Activated CD8-positive, alpha-beta memory T cell treated with anti-CD3 and anti-CD28 coated beads, Interleukin-2, amount 50 U/mL, for 24 hours (primary cell): ENCODE results near the gene MYO1F.
"Not testable (repeated sequence)": the region's sequence is repeated elsewhere in the genome, so short reads cannot be mapped to it uniquely, and the experiment has no call there.

ENCODE experiments used
- DNase-seq: peaks from one replicate; pipeline ENCODE4 v3.0.0-alpha.2; 2020; ENCODE audit errors: extremely low read depth

MYO1F gene

DNA sequence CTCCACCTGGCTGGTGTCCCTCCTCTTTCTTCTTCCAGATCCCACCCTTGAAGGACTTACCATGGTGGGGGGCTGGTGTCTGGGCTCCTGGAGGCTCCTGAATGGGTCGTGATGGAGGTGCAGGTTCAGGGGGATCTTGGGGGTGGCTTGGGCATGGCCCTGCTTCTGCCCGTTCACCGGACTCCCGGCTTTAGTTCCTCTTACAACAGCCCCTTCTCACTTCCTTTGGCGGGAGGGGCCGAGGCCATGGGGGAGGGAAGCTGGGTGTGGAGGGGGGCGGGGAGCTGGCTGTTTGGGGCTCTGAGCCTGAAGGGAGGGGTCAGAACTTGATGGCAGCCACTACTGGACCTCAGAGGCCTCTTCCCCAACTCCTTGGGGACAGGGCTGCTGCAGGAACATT, at the start of gene MYO1F:
TSS of gene MYO1F (minus strand) at position 196 of the 400 bp plus-strand sequence. CDS start at position 63, 133 bp downstream.
- no peak for DNase-seq

DNA sequence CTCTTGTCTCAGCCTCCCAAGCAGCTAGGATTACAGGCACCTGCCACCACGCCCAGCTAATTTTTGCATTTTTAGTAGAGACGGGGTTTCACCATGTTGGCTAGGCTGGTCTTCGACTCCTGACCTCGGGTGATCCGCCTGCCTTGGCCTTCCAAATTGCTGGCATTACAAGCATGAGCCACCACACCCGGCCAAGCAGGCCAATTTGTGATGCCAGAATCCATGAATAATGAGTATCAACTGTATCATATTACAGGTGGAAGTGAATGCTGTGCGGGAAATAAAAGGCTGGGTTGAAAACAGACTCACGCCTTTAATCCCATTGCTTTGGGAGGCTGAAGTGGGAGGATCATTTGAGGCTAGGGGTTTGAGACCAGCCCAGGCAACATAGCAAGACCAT, 49.6 kb upstream of the MYO1F start:
- no peak for DNase-seq

DNA sequence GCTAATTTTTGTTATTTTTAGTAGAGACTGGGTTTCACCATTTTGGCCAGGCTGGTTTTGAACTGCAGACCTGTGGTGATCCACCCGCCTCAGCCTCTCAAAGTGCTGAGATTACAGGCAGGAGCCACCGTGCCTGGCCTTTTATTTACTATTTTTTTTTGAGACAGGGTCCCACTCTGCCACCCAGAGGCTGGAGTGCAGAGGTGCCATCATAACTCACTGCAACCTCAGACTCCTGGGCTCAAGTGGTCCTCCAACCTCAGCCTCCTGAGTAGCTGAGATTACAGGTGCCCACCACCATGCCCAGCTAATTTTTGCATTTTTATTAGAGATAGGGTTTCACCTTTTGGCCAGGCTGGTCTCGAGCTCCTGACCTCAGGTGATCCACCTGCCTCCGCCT, 45.6 kb upstream of the MYO1F start:
- DNase-seq: not testable (repeated sequence)

DNA sequence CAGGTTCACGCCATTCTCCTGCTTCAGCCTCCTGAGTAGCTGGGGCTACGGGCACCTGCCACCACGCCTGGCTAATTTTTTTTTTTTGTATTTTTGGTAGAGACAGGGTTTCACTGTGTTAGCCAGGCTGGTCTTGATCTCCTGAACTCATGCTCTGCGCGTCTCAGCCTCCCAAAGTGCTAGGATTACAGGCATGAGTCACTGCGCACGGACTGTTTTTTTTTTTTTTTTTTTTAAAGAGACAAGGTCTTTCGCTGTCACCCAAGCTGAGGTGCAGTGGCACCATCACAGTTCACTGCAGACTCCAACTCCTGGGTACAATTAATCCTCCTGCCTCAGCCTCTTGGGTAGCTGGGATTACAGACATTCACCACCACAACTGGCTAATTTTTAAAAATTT, 41.5 kb upstream of the MYO1F start:
- no peak for DNase-seq

- no peak for DNase-seq
Observed at GRCh38 chr19:8617984-8618383, 40.7 kb upstream of the MYO1F start.

DNA sequence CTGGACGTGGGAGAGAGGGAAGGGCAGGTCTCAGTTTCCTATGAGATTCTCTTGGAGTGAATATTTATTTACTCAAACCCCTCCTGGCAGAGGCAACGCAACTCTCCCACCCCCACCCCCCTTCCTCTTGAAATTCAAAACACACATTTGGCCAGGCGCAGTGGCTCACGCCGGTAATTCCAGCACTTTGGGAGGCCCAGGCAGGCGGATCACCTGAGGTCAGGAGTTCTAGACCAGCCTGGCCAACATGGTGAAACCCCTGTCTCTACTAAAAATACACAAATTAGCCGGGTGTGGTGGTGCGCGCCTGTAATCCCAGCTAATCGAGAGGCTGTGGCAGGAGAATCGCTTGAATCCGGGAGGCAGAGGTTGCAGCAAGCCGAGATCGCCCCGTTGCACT, 40.1 kb upstream of the MYO1F start:
- DNase-seq: not testable (repeated sequence)

- no peak for DNase-seq
Observed at GRCh38 chr19:8616861-8617260, 39.6 kb upstream of the MYO1F start.

DNA sequence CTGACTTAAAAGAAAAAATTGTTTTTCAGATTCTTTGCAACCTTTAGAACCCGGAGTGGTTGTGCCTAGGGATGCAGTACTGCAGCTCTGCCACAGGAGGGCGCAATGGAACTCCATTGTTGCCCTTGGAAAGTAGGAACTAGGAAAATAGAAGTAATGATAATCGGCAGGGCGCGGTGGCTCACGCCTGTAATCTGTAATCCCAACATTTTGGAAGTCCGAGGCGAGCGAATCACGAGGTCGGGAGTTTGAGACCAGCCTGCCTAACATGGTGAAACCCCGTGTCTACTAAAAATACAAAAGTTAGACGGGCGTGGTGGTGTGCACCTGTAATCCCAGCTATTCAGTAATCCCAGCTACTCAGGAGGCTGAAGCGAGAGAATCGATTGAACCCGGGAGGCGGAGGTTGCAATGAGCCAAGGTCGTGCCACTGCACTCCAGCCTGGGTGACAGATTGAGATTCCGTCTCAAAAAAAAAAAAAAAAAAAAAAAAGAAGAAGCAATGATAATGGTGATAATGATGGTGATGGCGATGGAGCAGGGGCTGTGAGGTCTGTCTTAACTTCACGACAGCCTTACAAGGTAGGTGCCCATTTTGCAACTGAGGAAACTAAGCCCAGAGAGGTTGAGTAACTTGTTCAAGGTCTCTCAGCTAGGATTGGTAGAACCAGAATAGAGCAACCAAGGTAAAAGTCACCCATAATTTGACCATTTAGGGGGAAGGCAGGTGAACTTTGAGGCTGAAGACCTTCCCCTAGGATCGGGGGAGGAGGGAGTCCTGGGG, 38.8 kb upstream of the MYO1F start:
- DNase-seq: no peak

- DNase-seq: no peak
Observed at GRCh38 chr19:8615024-8615423, 37.8 kb upstream of the MYO1F start.

DNA sequence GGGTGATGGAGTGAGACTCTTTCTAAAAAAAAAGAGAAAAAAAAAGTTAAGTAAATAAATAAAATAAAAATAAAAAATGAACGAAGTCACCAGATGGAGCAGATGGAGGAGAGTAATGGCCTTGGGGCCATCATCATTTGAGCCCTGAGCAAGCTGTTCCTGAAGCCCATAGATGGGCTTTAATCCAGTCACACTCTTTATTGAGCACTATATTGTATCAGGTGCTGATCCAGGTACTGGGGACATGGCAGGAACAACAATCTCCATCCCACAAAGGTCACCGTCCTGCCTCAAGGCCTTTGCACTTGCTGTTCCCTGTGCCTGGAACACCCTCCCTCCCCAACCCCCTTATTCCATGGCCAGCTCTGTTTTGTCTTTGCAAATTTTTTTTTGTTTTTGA, 37.2 kb upstream of the MYO1F start:
- no peak for DNase-seq

DNA sequence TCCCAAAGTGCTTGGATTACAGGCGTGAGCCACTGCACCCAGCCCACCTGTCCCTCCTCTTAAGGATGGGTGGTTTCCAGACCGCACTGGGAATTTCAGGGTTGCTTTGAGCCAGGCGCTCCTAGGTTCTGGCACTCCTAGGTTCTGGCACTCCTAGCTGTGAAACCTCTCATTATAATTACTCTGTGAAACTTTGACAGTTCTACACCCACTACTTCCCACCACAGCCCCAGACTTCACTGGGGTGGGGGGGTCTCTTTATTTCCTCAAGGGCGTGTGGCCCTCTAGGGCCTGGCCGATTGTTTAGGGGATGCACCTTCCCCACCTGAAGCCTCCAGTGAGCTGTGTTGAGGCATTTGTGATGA, 35.5 kb upstream of the MYO1F start:
- DNase-seq: no peak

- no peak for DNase-seq
Observed at GRCh38 chr19:8611877-8612806, 34.9 kb upstream of the MYO1F start.

GRCh38 chr19:8611391-8611876, 34.2 kb upstream of the MYO1F start:
- no peak for DNase-seq

- DNase-seq: no peak
Observed at GRCh38 chr19:8610936-8611300, 33.7 kb upstream of the MYO1F start.

DNA sequence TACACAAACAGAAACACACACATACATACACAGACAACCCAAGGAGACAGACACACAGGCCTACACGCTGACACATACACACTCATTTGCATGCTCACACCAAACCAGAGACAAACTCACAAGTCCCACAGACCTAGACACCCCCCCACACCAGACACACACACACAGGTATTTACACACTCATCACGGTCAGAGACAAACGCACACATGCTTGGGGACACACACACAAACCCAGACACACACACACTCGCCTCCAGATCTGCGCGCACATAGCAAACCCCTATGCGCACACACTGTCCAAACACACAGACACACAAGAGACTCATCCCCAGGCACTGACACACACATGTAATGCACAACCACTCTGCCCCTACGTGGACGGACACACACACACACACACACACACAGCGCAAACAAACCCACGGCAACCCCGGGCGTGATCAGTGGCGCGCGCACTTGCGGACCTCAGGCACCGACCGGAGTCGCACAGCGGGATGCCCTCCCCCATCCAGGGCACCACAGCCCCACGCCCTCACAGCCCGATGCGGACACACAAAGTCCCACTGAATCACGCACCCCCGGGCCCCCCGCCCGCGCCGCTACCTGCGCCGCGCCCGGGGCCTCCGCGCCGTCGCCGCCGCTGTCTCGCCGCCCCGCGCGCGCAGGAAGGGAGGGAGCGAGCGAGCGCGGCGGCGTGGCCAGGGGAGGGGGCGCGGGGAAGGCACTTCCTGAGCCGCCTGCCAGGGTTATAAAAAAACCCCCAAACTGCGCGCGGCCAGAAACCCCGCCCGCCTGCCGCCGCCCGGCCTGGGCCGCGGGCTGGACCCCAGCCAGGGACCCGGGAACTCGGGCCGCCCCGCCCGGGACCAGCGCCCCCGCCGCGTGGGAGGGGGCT, 33.0 kb upstream of the MYO1F start, which contains the start of gene ADAMTS10:
TSS of gene ADAMTS10 (minus strand) at position 675 of the 895 bp plus-strand sequence. CDS start 5,005 bp downstream, outside the sequence.
- DNase-seq: no peak

GRCh38 chr19:8609279-8610040, 32.2 kb upstream of the MYO1F start:
- DNase-seq: no peak

DNA sequence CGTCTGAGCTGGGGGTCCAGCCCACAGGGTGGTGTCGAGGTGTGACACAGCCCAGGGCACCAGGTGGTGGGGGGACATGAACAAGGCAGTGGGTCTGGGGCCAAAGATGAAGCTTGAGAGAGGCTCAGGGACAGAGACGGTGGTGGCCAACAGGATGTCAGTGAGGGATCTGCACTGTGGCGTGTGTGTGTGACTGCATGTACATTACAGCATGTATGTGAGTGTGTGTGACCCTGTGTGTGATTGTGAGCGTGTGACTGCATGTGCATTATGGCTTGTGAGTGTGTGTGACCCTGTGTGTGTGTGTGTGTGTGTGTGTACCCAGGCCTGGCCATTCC, 31.7 kb upstream of the MYO1F start:
- no peak for DNase-seq

DNA sequence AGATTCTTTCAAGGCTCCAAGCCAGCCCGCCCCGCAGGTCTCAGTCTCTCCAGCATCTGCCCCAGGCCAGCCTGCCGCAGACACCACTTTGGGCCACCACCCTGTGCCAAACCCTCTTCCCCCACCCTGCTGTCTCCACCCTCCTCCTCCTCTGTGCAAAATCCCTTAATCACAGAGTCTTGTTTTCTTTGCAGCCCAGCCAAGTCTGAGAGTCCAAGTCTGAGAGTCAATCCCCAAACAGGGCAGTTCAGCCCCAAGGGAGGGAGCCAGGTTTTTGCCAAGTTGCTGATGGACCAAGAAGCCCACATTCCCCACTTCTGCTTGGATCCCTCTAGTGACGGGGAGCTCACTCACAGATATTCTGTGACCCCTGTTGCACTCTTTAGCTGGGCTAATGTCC, 30.1 kb upstream of the MYO1F start:
- no peak for DNase-seq

- no peak for DNase-seq
Observed at GRCh38 chr19:8605514-8605913, 28.3 kb upstream of the MYO1F start.

- DNase-seq: no peak
Observed at GRCh38 chr19:8601796-8602195, 24.6 kb upstream of the MYO1F start.

GRCh38 chr19:8600816-8601215, 23.6 kb upstream of the MYO1F start:
- DNase-seq: no peak
